Stimulated activated CD8-positive, alpha-beta memory T cell treated with anti-CD3 and anti-CD28 coated beads, Interleukin-12 subunit alpha, Interleukin-12 subunit beta, amount 100 ng/mL, for 4 hours (primary cell): Measurements from ENCODE around the gene ZNF583.

Experiments
- DNase-seq: peaks from one replicate; pipeline ENCODE4 v3.0.0-alpha.2; 2020; ENCODE audit warnings: low read depth

The ZNF583 gene

GRCh38 chr19:56474308-56474707 is 70.2 kb downstream of the ZNF583 start:
- no peak for DNase-seq

GRCh38 chr19:56476093-56476492 is 72.0 kb downstream of the ZNF583 start:
- DNase-seq: no peak
